Choroid plexus epithelial cell (primary cell): ENCODE results near the gene TPGS1.

Experiments used
- DNase-seq: peaks from one replicate; pipeline ENCODE4 v3.0.0-alpha.2; 2010; ENCODE audit warnings: low read depth
- H3K4me3 ChIP-seq: 2 replicates; pipeline ENCODE4 v1.5.1; 2011; ENCODE audit warnings: low read depth, mild to moderate bottlenecking, control low read depth, low read length, moderate library complexity
- TF ChIP-seq, protein P1 (sequence below): conservative IDR thresholded peaks from 2 replicates; pipeline ENCODE4 v1.5.1; 2011; ENCODE audit warnings: low read depth, mild to moderate bottlenecking, control low read depth, inconsistent platforms, low read length, moderate library complexity

Gene TPGS1

DNA sequence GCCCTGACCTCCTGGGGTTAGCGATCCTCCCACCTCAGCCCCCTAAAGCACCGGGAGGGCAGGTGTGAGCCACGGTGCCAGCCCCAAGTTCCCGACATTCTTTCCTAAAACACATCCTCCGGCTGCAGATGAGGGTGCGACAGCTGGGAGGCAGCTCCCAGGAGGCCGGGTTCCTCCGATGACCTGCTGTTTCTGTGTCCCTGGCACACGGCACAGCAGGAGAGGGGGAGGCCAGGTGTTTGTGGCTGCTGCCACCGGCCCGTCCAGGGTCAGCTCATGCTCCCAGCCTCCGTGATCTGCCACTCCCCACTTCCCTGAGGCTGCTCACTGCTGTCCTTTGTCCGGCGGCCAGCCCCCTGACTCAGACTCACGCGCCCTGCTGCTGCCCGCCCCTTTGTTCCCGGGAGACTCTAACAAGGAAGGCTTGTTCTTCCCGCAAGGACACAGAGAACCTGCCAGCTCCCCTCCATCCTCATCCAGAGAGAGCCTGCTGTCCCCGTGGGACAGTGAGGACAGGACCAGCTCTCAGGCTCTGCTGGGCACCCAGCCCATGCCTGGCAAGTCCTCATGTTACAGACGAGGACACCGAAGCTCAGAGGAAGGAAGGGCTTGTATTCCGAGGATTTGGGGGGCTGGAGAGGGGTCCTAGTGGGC is 21.6 kb upstream of the TPGS1 start:
- DNase-seq = peak; percentile 52
- H3K4me3 ChIP-seq = no peak overlapping the region

DNA sequence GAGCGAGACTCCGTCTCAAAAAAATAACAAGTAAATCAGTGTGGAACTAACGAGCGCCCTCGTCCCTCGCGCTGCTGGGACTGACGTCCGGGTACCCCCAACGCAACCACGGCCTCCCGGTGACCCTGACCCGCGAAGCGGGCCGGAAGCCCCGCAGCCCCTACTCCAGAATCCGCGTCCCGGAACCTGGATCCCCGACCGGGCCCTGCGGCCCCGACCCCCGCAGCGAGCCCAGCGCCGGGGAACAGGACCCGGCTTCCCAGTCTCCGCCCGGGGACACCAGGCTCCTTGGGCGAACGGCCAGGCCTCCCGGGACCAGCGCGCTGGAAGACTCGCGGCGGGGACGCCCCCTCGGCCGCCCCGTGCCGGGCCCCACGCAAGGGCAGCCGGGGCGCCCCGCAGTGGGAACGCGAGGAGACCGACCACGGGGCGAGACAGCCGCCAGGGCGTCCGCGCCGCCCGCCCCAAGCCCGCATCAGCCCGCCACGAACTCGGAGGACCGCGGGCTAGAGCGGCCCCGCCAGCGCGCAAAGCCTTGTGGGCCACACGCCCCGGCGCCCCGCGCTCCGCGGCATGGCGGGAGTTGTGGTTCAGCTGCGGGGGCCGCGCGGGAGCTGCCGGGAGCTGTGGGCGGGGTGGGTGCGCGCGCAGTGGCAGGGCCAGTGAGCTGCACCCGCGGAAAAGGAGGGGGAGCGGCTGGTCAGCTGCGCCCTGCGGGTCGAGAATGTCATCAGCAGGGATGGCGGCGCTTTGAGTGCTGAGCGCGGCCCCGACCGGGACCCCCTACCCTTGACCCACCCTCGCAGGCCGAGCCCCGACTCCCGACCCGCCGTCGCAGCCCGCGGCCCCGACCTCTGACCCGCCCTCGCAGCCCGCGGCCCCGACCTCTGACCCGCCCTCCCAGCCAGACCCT is 18.5 kb upstream of the TPGS1 start:
- TF ChIP-seq, protein P1, sequence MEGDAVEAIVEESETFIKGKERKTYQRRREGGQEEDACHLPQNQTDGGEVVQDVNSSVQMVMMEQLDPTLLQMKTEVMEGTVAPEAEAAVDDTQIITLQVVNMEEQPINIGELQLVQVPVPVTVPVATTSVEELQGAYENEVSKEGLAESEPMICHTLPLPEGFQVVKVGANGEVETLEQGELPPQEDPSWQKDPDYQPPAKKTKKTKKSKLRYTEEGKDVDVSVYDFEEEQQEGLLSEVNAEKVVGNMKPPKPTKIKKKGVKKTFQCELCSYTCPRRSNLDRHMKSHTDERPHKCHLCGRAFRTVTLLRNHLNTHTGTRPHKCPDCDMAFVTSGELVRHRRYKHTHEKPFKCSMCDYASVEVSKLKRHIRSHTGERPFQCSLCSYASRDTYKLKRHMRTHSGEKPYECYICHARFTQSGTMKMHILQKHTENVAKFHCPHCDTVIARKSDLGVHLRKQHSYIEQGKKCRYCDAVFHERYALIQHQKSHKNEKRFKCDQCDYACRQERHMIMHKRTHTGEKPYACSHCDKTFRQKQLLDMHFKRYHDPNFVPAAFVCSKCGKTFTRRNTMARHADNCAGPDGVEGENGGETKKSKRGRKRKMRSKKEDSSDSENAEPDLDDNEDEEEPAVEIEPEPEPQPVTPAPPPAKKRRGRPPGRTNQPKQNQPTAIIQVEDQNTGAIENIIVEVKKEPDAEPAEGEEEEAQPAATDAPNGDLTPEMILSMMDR = no peak
- peak; percentile 97 for DNase-seq
- peak overlapping the region; percentile 84 for H3K4me3 ChIP-seq

More for the DNA sequence above, 21.6 kb upstream of the TPGS1 start:
- TF ChIP-seq, protein P1 = no peak

DNA sequence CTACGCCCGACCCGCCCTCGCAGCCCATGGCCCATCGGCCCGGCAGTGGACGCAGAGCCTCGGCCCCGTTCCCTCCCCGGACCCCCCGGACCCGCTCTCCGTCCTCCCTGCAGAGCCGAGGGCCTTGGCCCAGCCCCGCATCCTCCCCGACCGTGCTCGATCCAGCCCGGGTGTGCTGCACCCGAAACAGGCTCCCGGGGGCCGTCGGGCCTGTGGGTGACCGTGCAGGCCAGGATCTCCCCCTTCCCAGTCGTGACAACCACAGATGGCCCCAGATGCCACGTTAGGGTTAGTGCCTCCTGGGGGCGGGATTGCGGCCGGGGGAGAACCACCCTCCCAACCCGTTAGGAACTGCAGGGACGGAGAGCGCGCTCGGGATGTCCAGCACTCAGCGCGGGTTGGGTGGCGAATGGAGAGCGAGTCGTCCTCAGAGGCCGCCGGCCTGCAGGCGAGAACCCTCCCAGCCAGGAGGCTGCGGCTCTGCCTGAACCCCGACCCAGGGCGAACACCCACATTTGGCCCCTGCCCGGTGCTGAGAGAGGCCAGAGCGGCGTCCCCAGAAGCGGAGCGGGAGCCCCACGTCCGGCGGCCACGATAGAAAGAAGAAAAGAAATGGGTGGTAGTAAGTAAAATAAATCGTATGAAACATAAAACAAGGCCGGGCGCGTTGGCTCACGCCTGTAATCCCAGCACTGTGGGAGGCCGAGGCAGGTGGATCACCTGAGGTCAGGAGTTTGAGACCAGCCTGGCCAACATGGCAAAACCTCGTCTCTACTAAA is 17.7 kb upstream of the TPGS1 start:
- peak overlapping the region; percentile 84 for H3K4me3 ChIP-seq
- DNase-seq = peak; percentile 34
- TF ChIP-seq, protein P1 = no peak

DNA sequence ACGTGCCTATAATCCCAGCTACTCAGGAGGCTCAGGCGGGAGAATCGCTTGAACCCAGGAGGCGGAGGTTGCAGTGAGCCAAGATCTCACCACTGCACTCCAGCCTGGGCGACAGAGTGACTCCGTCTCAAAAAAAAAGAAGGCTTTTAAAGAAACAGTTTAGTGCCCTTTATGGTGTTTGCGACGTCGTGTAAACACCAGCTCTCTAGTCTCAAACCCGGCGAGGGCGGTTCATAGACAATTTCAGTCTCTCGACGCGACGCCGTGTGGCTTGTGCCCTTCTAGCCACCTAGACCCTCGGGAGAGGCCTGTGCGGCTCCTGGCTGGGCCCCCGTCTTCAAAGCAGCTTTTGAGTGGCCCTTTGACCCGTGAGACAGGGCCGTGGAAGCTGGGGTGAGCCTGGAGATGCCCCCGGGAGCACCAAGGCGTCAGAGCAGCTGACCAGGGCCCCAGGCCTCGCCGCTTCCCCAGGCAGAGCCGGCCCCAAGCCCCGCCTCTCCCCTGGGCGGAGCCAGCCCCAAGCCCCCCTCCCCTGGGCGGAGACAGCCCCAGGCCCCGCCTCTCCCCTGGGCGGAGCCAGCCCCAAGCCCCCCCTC is 16.1 kb upstream of the TPGS1 start:
- H3K4me3 ChIP-seq = no peak overlapping the region
- TF ChIP-seq, protein P1 = no peak
- DNase-seq = peak; percentile 30

DNA sequence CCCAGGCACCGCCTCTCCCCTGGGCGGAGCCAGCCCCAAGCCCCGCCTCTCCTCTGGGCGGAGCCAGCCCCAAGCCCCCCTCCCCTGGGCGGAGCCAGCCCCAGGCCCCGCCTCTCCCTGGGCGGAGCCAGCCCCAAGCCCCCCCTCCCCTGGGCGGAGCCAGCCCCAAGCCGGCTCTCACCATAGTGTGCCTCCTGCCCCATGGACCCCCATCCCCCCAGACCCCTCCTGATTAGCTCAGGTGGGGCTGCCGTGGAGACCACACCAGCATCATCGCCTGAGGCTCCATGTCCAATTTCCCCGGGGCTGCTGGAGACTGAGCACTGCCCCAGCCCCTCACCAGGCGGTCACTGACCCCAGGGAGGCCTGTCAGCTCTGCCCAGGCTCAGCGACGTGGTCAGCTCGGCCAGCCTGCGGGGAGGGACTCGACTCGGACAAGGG is 15.2 kb upstream of the TPGS1 start:
- H3K4me3 ChIP-seq = no peak overlapping the region
- TF ChIP-seq, protein P1 = no peak
- DNase-seq = no peak

DNA sequence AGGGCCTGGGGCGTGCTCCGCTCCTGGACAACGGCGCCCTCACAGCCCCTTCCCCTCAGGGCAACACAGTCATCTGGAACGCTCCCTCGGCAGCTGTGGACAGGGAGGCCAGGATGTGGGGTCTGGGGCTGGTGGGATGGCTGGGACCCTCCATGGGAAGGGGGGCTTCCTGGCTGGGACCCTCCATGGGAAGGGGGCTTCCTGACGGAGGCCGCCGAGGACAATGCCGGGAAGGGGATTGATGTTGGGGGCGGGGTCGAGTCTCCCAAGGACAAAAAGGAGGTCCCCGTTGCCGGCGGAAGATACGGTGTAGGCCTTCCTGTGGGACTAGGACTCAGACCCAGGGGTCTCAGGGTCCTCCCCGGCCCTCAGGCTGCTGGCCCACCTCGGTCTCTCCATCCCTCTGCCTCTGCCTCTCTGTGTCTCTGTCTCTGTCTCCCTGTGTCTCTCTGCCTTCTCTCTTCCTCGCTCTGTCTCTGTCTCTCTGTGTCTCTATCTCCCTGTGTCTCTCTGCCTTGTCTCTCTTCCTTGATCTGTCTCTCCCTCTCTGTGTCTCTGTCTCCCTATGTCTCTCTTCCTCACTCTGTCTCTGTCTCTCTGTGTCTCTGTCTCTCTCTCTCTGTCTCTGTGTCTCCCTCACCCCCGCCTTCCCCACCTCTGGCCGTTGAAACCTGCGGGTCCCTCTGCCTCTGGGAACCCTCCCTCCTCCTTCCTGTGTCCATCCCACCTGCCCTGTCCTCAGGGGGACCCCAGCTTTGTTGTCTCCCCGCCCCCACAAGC is 13.7 kb upstream of the TPGS1 start:
- no peak for DNase-seq
- TF ChIP-seq, protein P1 = no peak
- H3K4me3 ChIP-seq = no peak overlapping the region
